Loucy (cell line): Measurements from ENCODE around the gene DCAF7.

Experiments
- EZH2phosphoT487 ChIP-seq: fragments of 200-600 bp; IDR thresholded peaks from 2 replicates; pipeline ENCODE4 v1.6.1; 2018; ENCODE audit warnings: antibody characterized with exemption, mild to moderate bottlenecking, moderate library complexity, borderline replicate concordance
- TF ChIP-seq, protein P1 (sequence below): fragments of 200-600 bp; sonication (generic); conservative IDR thresholded peaks from 2 replicates; pipeline ENCODE4 v1.5.1; 2014; ENCODE audit warnings: mild to moderate bottlenecking, antibody characterized with exemption, low read length

DNA sequence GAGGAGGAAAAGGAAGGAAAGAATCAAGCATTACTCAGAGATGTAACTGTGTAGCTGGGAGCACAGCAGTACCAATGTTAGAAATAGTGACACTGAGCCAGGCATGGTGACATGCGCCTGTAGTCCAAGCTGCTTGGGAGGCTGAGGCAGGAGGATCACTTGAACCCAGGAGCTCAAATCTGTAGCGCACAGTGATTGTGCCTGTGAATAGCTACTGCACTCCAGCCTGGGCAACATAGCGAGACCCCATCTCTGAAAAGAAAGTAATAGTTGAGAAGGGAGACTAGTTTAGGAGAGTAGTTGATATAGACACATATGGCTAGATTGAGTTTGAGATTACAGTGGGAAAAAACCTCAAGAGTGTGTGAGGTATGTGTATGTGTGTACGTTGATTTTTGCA is 89.8 kb downstream of the DCAF7 start:
- no peak for TF ChIP-seq EZH2phosphoT487
- TF ChIP-seq, protein P1, sequence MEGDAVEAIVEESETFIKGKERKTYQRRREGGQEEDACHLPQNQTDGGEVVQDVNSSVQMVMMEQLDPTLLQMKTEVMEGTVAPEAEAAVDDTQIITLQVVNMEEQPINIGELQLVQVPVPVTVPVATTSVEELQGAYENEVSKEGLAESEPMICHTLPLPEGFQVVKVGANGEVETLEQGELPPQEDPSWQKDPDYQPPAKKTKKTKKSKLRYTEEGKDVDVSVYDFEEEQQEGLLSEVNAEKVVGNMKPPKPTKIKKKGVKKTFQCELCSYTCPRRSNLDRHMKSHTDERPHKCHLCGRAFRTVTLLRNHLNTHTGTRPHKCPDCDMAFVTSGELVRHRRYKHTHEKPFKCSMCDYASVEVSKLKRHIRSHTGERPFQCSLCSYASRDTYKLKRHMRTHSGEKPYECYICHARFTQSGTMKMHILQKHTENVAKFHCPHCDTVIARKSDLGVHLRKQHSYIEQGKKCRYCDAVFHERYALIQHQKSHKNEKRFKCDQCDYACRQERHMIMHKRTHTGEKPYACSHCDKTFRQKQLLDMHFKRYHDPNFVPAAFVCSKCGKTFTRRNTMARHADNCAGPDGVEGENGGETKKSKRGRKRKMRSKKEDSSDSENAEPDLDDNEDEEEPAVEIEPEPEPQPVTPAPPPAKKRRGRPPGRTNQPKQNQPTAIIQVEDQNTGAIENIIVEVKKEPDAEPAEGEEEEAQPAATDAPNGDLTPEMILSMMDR = no peak
